Caco-2 (cell line): ENCODE measurements around the gene CRTC1. TPM values are rescaled to one million over a fixed set of nuclear protein-coding genes. Genes with fewer than 3 reads are reported as not detected.
"Not testable (repeated sequence)": the region's sequence is repeated elsewhere in the genome, so short reads cannot be mapped to it uniquely, and the experiment has no call there.

Experiments
- BruUV-seq: library from RNA; stranded (reverse); fragments of 400-500 nt; replicated peaks from 2 replicates; lab custom pipeline; 2021; lab: Mats Ljungman, UMichigan
- CTCF ChIA-PET: fragments of 300-600 bp; sonication (Branson Sonifier 250); formaldehyde crosslinking; loops from one replicate; lab custom pipeline; 2022; ENCODE audit warnings: antibody characterized with exemption; lab: Charles Lee
- POLR2A ChIA-PET: fragments of 300-600 bp; sonication (Branson Sonifier 250); formaldehyde crosslinking; loops from one replicate; lab custom pipeline; 2022; ENCODE audit warnings: antibody characterized with exemption; lab: Charles Lee
- DNase-seq, 2 experiments: peaks; one replicate each; pipeline versions ENCODE4 v3.0.0 to v3.0.0-alpha.2; 2020 to 2022
- H3K27me3 ChIP-seq: replicated peaks from 2 replicates; pipeline ENCODE4 v1.6.0; 2011; ENCODE audit warnings: low read length; ENCODE audit not compliant: control insufficient read depth, insufficient read depth
- H3K36me3 ChIP-seq: 2 replicates; pipeline ENCODE4 v1.5.1; 2011; ENCODE audit warnings: low read length; ENCODE audit not compliant: control insufficient read depth, insufficient read depth
- H3K4me1 ChIP-seq: fragments of 250-450 bp; sonication (Bioruptor Pico); 2 replicates; pipeline ENCODE4 v1.5.1; 2020; ENCODE audit warnings: mild to moderate bottlenecking
- H3K4me3 ChIP-seq: 2 replicates; pipeline ENCODE4 v1.5.1; 2011; ENCODE audit warnings: low read depth, mild to moderate bottlenecking, control low read depth, low read length
- H3K9me3 ChIP-seq: fragments of 250-450 bp; sonication (Bioruptor Pico); 2 replicates; pipeline ENCODE4 v1.5.1; 2020; ENCODE audit warnings: mild to moderate bottlenecking, moderate library complexity
- H3K27ac Mint-ChIP-seq: one replicate; pipeline ENCODE4 v1.8.0; 2022; ENCODE audit warnings: mixed read lengths; ENCODE audit not compliant: unreplicated experiment
- H3K27me3 Mint-ChIP-seq: one replicate; pipeline ENCODE4 v1.8.0; 2022; ENCODE audit warnings: mixed read lengths; ENCODE audit not compliant: insufficient read depth, unreplicated experiment
- H3K36me3 Mint-ChIP-seq: one replicate; pipeline ENCODE4 v1.8.0; 2022; ENCODE audit warnings: mild to moderate bottlenecking, mixed read lengths; ENCODE audit not compliant: insufficient read depth, unreplicated experiment
- H3K4me1 Mint-ChIP-seq: one replicate; pipeline ENCODE4 v1.8.0; 2022; ENCODE audit warnings: low read depth, mixed read lengths; ENCODE audit not compliant: unreplicated experiment
- H3K4me3 Mint-ChIP-seq: one replicate; pipeline ENCODE4 v1.8.0; 2022; ENCODE audit warnings: mild to moderate bottlenecking, moderate library complexity, mixed read lengths; ENCODE audit not compliant: unreplicated experiment
- H3K9me3 Mint-ChIP-seq: one replicate; pipeline ENCODE4 v1.8.0; 2022; ENCODE audit warnings: mixed read lengths; ENCODE audit not compliant: unreplicated experiment
- intact Hi-C: fragments of 100-400 bp; cut with micrococcal nuclease; formaldehyde crosslinking; loops from one replicate; pipeline ENCODE4 v1.10.0; 2022; ENCODE audit not compliant: unreplicated experiment
- total RNA-seq: library from RNA; stranded (reverse); gene quantifications from 2 replicates; pipeline ENCODE4 v1.2.3, GENCODE V29; 2022
- TF ChIP-seq, protein P1 (sequence below), 2 experiments: fragments of 200-600 bp in 1 of 2; IDR thresholded peaks; 1 replicate in 1 of 2; 2 replicates in 1 of 2; pipeline versions ENCODE4 v1.5.1 to v1.8.0; 2011 to 2022; ENCODE audit warnings: antibody characterized with exemption in 1 of 2, control low read depth in 1 of 2, inconsistent platforms in 1 of 2, low read depth in 1 of 2, low read length in 1 of 2, mild to moderate bottlenecking in 1 of 2, moderate library complexity in 1 of 2; ENCODE audit not compliant: insufficient read depth in 1 of 2, severe bottlenecking in 1 of 2, unreplicated experiment in 1 of 2

CRTC1 gene
- total RNA-seq, 1 experiment from 2014 or later, result 13.8 TPM

DNA sequence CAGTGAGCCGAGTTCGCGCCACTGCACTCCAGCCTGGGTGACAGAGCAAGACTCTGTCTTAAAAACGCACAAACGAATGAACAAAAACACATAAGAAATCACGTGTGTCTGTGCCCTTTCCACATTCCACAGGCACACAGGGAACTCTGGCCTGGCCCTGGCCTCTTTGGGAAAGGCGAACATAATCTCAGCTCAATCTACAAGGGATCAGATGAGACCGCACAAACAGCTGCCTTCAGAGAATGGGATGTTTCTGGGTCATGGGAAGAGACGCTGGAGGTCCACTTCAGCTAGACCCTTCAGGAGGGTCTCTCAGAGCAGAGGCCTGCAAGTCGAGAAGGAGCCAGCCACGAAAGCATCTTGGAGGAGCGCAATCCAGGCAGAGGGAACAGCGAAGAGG, 6.3 kb upstream of the CRTC1 start:
- Mint-ChIP-seq H3K27ac (no peak overlapping the region), H3K9me3 (no peaks in the 10 kb centered on the region), H3K4me1 (no peaks in the 10 kb centered on the region), H3K36me3 (no peaks in the 10 kb centered on the region), H3K27me3 (no peaks in the 10 kb centered on the region), H3K4me3 (no peak overlapping the region)
- DNase-seq, result no peak
- no TSS peak for BruUV-seq
- H3K4me3 ChIP-seq, result no peak overlapping the region
- H3K27me3 ChIP-seq, result no peaks in the 10 kb centered on the region
- H3K36me3 ChIP-seq, result no peaks in the 10 kb centered on the region
- peaks cover 6% of the 10 kb centered on the region; the same call in 1 of the 2 replicates for H3K4me1 ChIP-seq
- ChIA-PET POLR2A (no interaction called here), CTCF (no interaction called here)
- TF ChIP-seq, protein P1, sequence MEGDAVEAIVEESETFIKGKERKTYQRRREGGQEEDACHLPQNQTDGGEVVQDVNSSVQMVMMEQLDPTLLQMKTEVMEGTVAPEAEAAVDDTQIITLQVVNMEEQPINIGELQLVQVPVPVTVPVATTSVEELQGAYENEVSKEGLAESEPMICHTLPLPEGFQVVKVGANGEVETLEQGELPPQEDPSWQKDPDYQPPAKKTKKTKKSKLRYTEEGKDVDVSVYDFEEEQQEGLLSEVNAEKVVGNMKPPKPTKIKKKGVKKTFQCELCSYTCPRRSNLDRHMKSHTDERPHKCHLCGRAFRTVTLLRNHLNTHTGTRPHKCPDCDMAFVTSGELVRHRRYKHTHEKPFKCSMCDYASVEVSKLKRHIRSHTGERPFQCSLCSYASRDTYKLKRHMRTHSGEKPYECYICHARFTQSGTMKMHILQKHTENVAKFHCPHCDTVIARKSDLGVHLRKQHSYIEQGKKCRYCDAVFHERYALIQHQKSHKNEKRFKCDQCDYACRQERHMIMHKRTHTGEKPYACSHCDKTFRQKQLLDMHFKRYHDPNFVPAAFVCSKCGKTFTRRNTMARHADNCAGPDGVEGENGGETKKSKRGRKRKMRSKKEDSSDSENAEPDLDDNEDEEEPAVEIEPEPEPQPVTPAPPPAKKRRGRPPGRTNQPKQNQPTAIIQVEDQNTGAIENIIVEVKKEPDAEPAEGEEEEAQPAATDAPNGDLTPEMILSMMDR (IDR thresholded peaks at IDR 0.05; ENCODE audit: insufficient read depth in 1 of 2, low read depth in 1 of 2, low read length in 1 of 2, severe bottlenecking in 1 of 2, unreplicated experiment in 1 of 2), result no peak
- intact Hi-C loops, result loop anchor here (10.0 kb wide), 1 partner anchor 202 kb away; no protein-coding TSS in a partner anchor
- H3K9me3 ChIP-seq, result no peaks in the 10 kb centered on the region

DNA sequence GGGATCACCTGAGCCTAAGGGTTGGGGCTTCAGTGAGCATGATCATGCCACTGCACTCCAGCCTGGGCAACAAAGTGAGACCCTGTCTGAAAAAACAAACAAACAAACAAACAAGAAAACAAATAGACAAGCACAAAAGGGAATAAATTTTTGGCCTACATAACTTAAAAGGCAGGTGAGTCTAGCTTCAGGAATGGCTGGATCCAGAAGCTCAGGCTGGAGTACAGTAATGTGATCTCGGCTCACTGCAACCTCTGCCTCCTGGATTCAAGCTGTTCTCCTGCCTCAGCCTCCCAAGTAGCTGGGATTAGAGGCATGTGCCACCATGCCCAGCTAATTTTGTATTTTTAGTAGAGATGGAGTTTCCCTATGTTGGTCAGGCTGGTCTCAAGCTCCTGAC, 3.3 kb upstream of the CRTC1 start:
- CTCF ChIA-PET, intact Hi-C loops, H3K27me3 ChIP-seq, H3K36me3 Mint-ChIP-seq, H3K36me3 ChIP-seq, POLR2A ChIA-PET, H3K4me1 Mint-ChIP-seq, H3K9me3 Mint-ChIP-seq, DNase-seq, H3K4me3 Mint-ChIP-seq, H3K27me3 Mint-ChIP-seq, H3K27ac Mint-ChIP-seq, H3K9me3 ChIP-seq, BruUV-seq, H3K4me3 ChIP-seq: not testable (repeated sequence)
- peaks cover 12% of the 10 kb centered on the region for H3K4me1 ChIP-seq

DNA sequence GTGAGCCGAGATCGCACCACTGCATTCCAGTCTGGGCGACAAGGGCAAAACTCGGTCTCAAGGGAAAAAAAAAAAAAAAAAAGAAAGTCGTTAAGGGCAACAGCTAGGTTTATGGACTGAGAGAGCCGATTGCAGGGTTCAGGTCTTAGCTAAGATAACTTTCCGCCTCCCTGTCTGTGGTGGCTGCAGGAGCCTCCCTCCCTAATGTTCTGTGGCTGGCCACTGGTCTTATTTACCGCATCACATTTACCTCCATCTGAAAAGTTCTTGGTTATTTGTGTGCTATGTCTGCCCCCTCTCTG, 722 bp upstream of the CRTC1 start:
- H3K9me3 ChIP-seq, result no peaks in the 10 kb centered on the region
- Mint-ChIP-seq H3K9me3 (no peaks in the 10 kb centered on the region), H3K36me3 (no peaks in the 10 kb centered on the region), H3K4me3 (peak overlapping the region; percentile 84), H3K27ac (no peak overlapping the region), H3K4me1 (no peaks in the 10 kb centered on the region), H3K27me3 (no peaks in the 10 kb centered on the region)
- no peaks in the 10 kb centered on the region for H3K27me3 ChIP-seq
- no peak for DNase-seq
- TF ChIP-seq, protein P1 (IDR thresholded peaks at IDR 0.05; ENCODE audit: insufficient read depth in 1 of 2, low read depth in 1 of 2, low read length in 1 of 2, severe bottlenecking in 1 of 2, unreplicated experiment in 1 of 2), result no peak
- peaks cover 12% of the 10 kb centered on the region for H3K4me1 ChIP-seq
- BruUV-seq, result no TSS peak
- peak overlapping the region; percentile 55 for H3K4me3 ChIP-seq
- intact Hi-C loops, result no loop called here
- CTCF ChIA-PET, result interaction anchor here (0.6 kb wide), 1 partner anchor 388 kb away, joined by 4 read pairs; no protein-coding TSS in a partner anchor
- no peaks in the 10 kb centered on the region for H3K36me3 ChIP-seq
- POLR2A ChIA-PET, result no interaction called here
